ENCODE results near the gene SLC30A9.

Gene SLC30A9

GRCh38 chr4:41990365-41991111 is at the start of gene SLC30A9:
Gene SLC30A9 (plus strand): TSS chr4:41990530. CDS start chr4:41990652, 122 bp downstream.
- Mint-ChIP-seq H3K36me3 (peaks cover 15% of the 10 kb centered on the region), H3K4me1 (peaks cover 26% of the 10 kb centered on the region), H3K27ac (peak within 1 kb of the TSS; percentile 93), H3K9me3 (no peaks in the 10 kb centered on the region), H3K4me3 (peak within 1 kb of the TSS; percentile 92)
- peak; percentile 98 for ATAC-seq
- peak; percentile 76 to 94 for DNase-seq (ENCODE audit: low spot score in 2 of 2)

GRCh38 chr4:41940834-41941233 is 49.5 kb upstream of the SLC30A9 start:
- H3K36me3 Mint-ChIP-seq, result peaks cover 100% of the 10 kb centered on the region
- peaks cover 21% of the 10 kb centered on the region for H3K4me1 Mint-ChIP-seq
- DNase-seq (ENCODE audit: low spot score in 2 of 2), result no peak
- no peak for ATAC-seq
- H3K27ac Mint-ChIP-seq, result no peak overlapping the region
- H3K9me3 Mint-ChIP-seq, result no peaks in the 10 kb centered on the region
- H3K4me3 Mint-ChIP-seq, result no peak overlapping the region

- Mint-ChIP-seq H3K36me3 (peaks cover 100% of the 10 kb centered on the region), H3K27ac (no peak overlapping the region), H3K4me1 (peaks cover 5% of the 10 kb centered on the region), H3K4me3 (no peak overlapping the region), H3K9me3 (no peaks in the 10 kb centered on the region)
- DNase-seq (ENCODE audit: low spot score in 2 of 2), result no peak
- ATAC-seq, result no peak
Measured at GRCh38 chr4:41943506-41943905, 46.8 kb upstream of the SLC30A9 start.

DNA sequence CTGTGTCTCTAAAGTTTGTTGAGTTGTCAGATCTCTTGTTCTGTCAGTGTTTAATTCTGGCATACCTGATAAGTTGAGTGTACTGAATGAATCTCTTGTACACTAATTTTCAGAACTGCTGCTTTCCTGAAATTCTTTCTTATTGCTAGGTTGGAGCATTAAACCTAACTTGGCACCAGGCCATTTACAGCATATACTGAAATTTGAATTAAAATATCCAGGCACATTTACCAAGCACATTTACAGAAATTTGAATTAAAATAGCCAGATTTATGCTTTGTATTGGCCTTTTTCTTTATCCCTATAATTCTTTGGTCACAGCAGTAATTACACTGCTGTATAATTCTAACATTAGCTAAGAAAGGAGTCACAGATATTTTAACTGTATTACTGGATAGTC is 46.2 kb upstream of the SLC30A9 start:
- Mint-ChIP-seq H3K4me1 (peaks cover 5% of the 10 kb centered on the region), H3K9me3 (no peaks in the 10 kb centered on the region), H3K27ac (no peak overlapping the region), H3K4me3 (no peak overlapping the region), H3K36me3 (peaks cover 100% of the 10 kb centered on the region)
- no peak for DNase-seq (ENCODE audit: low spot score in 2 of 2)
- no peak for ATAC-seq

- no peaks in the 10 kb centered on the region for H3K9me3 Mint-ChIP-seq
- H3K4me1 Mint-ChIP-seq, result peaks cover 6% of the 10 kb centered on the region
- peak overlapping the region; percentile 38 for H3K27ac Mint-ChIP-seq
- ATAC-seq (no peak), DNase-seq (ENCODE audit: low spot score in 2 of 2) (no peak)
- peaks cover 100% of the 10 kb centered on the region for H3K36me3 Mint-ChIP-seq
- no peak overlapping the region for H3K4me3 Mint-ChIP-seq
Measured at GRCh38 chr4:41949531-41949930, 40.8 kb upstream of the SLC30A9 start.

- H3K4me3 Mint-ChIP-seq, result no peak overlapping the region
- peaks cover 46% of the 10 kb centered on the region for H3K36me3 Mint-ChIP-seq
- H3K27ac Mint-ChIP-seq, result no peak overlapping the region
- DNase-seq (ENCODE audit: low spot score in 2 of 2) (no peak), ATAC-seq (no peak)
- no peaks in the 10 kb centered on the region for H3K9me3 Mint-ChIP-seq
- H3K4me1 Mint-ChIP-seq, result no peaks in the 10 kb centered on the region
Measured at GRCh38 chr4:41957634-41958033, 32.7 kb upstream of the SLC30A9 start.

GRCh38 chr4:41963105-41963504 is 27.2 kb upstream of the SLC30A9 start:
- Mint-ChIP-seq H3K4me3 (no peak overlapping the region), H3K36me3 (no peaks in the 10 kb centered on the region), H3K4me1 (no peaks in the 10 kb centered on the region), H3K27ac (no peak overlapping the region), H3K9me3 (no peaks in the 10 kb centered on the region)
- ATAC-seq (no peak), DNase-seq (ENCODE audit: low spot score in 2 of 2) (no peak)

- Mint-ChIP-seq H3K36me3 (no peaks in the 10 kb centered on the region), H3K27ac (no peak overlapping the region), H3K4me3 (no peak overlapping the region), H3K9me3 (peaks cover 4% of the 10 kb centered on the region), H3K4me1 (no peaks in the 10 kb centered on the region)
- ATAC-seq (no peak), DNase-seq (ENCODE audit: low spot score in 2 of 2) (no peak)
Measured at GRCh38 chr4:41964401-41964800, 25.9 kb upstream of the SLC30A9 start.

DNA sequence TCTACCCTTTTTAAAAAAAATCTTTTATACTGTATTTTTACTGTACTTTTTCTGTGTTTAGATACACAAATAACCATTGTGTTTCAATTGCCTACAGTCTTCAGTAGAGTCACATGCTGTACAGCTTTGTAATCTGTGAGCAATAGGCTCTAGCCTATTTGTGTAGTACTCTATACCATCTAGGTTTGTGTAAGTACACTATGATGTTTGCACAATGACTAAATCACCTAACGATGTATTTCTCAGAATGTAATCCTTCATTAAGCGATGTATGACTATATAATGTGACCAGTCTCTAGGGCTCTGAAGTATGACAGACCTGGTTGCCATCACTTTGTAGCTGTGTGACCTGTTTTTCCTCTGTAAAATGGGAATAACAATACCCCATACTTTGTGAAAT is 22.9 kb upstream of the SLC30A9 start:
- no peaks in the 10 kb centered on the region for H3K36me3 Mint-ChIP-seq
- H3K27ac Mint-ChIP-seq, result no peak overlapping the region
- ATAC-seq, result no peak
- peaks cover 4% of the 10 kb centered on the region for H3K9me3 Mint-ChIP-seq
- no peaks in the 10 kb centered on the region for H3K4me1 Mint-ChIP-seq
- H3K4me3 Mint-ChIP-seq, result no peak overlapping the region
- DNase-seq (ENCODE audit: low spot score in 2 of 2), result no peak

GRCh38 chr4:41969671-41970070 is 20.7 kb upstream of the SLC30A9 start:
- no peak for DNase-seq (ENCODE audit: low spot score in 2 of 2)
- no peaks in the 10 kb centered on the region for H3K4me1 Mint-ChIP-seq
- H3K4me3 Mint-ChIP-seq, result no peak overlapping the region
- H3K36me3 Mint-ChIP-seq, result no peaks in the 10 kb centered on the region
- ATAC-seq, result no peak
- no peak overlapping the region for H3K27ac Mint-ChIP-seq
- H3K9me3 Mint-ChIP-seq, result peaks cover 4% of the 10 kb centered on the region

DNA sequence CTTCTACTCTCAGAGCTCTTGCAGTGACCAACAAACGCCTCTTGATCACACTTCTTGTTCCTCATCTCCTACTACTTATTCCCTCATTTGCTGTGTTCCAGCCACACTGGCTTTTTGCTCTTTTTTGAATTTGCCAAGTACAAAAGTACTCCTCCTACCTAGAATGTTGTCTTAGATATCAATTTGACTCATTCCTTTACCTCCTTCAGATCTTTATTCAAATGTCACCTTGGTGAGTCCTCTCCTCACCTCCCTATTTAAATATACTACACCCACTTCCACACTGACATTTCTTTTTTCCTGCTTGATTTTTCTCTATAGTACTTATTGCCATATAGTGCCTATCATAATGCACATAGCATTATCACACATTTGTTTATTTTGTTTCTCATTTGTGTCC is 15.0 kb upstream of the SLC30A9 start:
- ATAC-seq, result no peak
- H3K4me1 Mint-ChIP-seq, result no peaks in the 10 kb centered on the region
- no peak for DNase-seq (ENCODE audit: low spot score in 2 of 2)
- H3K36me3 Mint-ChIP-seq, result no peaks in the 10 kb centered on the region
- H3K27ac Mint-ChIP-seq, result no peak overlapping the region
- no peak overlapping the region for H3K4me3 Mint-ChIP-seq
- no peaks in the 10 kb centered on the region for H3K9me3 Mint-ChIP-seq

- no peak overlapping the region for H3K4me3 Mint-ChIP-seq
- no peak overlapping the region for H3K27ac Mint-ChIP-seq
- no peaks in the 10 kb centered on the region for H3K4me1 Mint-ChIP-seq
- ATAC-seq (no peak), DNase-seq (ENCODE audit: low spot score in 2 of 2) (no peak)
- no peaks in the 10 kb centered on the region for H3K9me3 Mint-ChIP-seq
- no peaks in the 10 kb centered on the region for H3K36me3 Mint-ChIP-seq
Measured at GRCh38 chr4:41976775-41977516, 13.4 kb upstream of the SLC30A9 start.

- no peaks in the 10 kb centered on the region for H3K4me1 Mint-ChIP-seq
- H3K36me3 Mint-ChIP-seq, result no peaks in the 10 kb centered on the region
- H3K27ac Mint-ChIP-seq, result no peak overlapping the region
- ATAC-seq (no peak), DNase-seq (ENCODE audit: low spot score in 2 of 2) (no peak)
- H3K9me3 Mint-ChIP-seq, result no peaks in the 10 kb centered on the region
- no peak overlapping the region for H3K4me3 Mint-ChIP-seq
Measured at GRCh38 chr4:41977709-41978108, 12.6 kb upstream of the SLC30A9 start.

GRCh38 chr4:41981456-41981855 is 8.9 kb upstream of the SLC30A9 start, which contains the start of gene DCAF4L1:
Gene DCAF4L1 (plus strand): TSS chr4:41981756. CDS start chr4:41981793, 37 bp downstream.
- no peaks in the 10 kb centered on the region for H3K9me3 Mint-ChIP-seq
- H3K36me3 Mint-ChIP-seq, result no peaks in the 10 kb centered on the region
- H3K27ac Mint-ChIP-seq, result no peak within 1 kb of the TSS
- DNase-seq (ENCODE audit: low spot score in 2 of 2), result no peak
- no peak within 1 kb of the TSS for H3K4me3 Mint-ChIP-seq
- H3K4me1 Mint-ChIP-seq, result no peaks in the 10 kb centered on the region
- ATAC-seq, result no peak

- ATAC-seq, result no peak
- H3K27ac Mint-ChIP-seq, result no peak overlapping the region
- no peak for DNase-seq (ENCODE audit: low spot score in 2 of 2)
- H3K36me3 Mint-ChIP-seq, result no peaks in the 10 kb centered on the region
- H3K9me3 Mint-ChIP-seq, result no peaks in the 10 kb centered on the region
- no peaks in the 10 kb centered on the region for H3K4me1 Mint-ChIP-seq
- no peak overlapping the region for H3K4me3 Mint-ChIP-seq
Measured at GRCh38 chr4:41982716-41983115, 7.6 kb upstream of the SLC30A9 start.

GRCh38 chr4:41985151-41985550 is 5.2 kb upstream of the SLC30A9 start:
- DNase-seq (ENCODE audit: low spot score in 2 of 2) (no peak), ATAC-seq (no peak)
- H3K4me3 Mint-ChIP-seq, result no peak overlapping the region
- H3K9me3 Mint-ChIP-seq, result no peaks in the 10 kb centered on the region
- peaks cover 4% of the 10 kb centered on the region for H3K36me3 Mint-ChIP-seq
- no peak overlapping the region for H3K27ac Mint-ChIP-seq
- H3K4me1 Mint-ChIP-seq, result peaks cover 8% of the 10 kb centered on the region

All from stimulated activated effector memory CD8-positive, alpha-beta T cell treated with anti-CD3 and anti-CD28 coated beads, Interleukin-12 subunit alpha, Interleukin-12 subunit beta, amount 100 ng/mL, for 72 hours (primary cell).